T-helper 17 cell (primary cell): Measurements from ENCODE around the gene NGFR. TPM values are rescaled to one million over a fixed set of nuclear protein-coding genes. Genes with fewer than 3 reads are reported as not detected.
A peak's percentile ranks its signal among the peaks of the same experiment; 100 is the strongest.

Source experiments
- ATAC-seq: fragments of 150-1000 bp; cut with Tn5 transposase; 2 replicates; pipeline ENCODE4 v1.10.0; 2021; ENCODE audit warnings: mild to moderate bottlenecking, moderate library complexity
- DNase-seq, 3 donors: peaks; one replicate each; pipeline versions ENCODE4 v3.0.0 to v3.0.0-alpha.2; 2020 to 2021
- H3K9me3 ChIP-seq: one replicate; pipeline ENCODE4 v1.7.0; 2013; ENCODE audit warnings: low read length, mild to moderate bottlenecking; ENCODE audit not compliant: control insufficient read depth, poor library complexity, severe bottlenecking
- H3K27ac Mint-ChIP-seq: one replicate; pipeline ENCODE4 v1.8.0; 2022; ENCODE audit warnings: mild to moderate bottlenecking, moderate library complexity, mixed read lengths
- H3K27me3 Mint-ChIP-seq: one replicate; pipeline ENCODE4 v1.8.0; 2022; ENCODE audit warnings: mixed read lengths
- H3K36me3 Mint-ChIP-seq: one replicate; pipeline ENCODE4 v1.8.0; 2022; ENCODE audit warnings: low read depth, mixed read lengths
- H3K4me1 Mint-ChIP-seq: one replicate; pipeline ENCODE4 v1.8.0; 2022; ENCODE audit warnings: mild to moderate bottlenecking, mixed read lengths
- H3K4me3 Mint-ChIP-seq: one replicate; pipeline ENCODE4 v1.8.0; 2022; ENCODE audit warnings: mild to moderate bottlenecking, moderate library complexity, mixed read lengths
- total RNA-seq, 4 donors: library from RNA in 2 of 4; stranded (reverse) in 2 of 4; gene quantifications; one replicate each; pipeline ENCODE4 v1.2.3 and lab custom pipeline; 2022 to 2026

Gene NGFR
- total RNA-seq, 2 donors from 2014 or later = 0.25 to 0.52 TPM

DNA sequence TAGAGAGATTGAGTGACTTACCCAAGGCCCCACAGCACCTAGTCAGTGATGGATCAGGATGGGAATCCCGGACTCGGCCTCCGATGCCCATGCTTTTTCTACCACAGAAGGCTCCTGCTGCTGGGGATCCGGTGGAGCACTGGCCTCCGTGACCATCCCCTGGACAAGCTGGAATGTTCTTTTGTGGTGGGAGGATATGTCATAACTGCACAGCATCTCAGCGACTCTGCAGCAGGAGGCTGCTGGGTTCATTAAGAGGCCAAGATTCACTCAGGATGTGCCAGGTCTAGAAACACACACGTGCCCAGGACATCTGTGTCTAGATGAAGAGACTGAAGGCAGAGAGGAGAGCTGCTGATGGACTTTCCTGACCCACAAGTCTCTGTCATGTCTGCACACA lies 34.7 kb upstream of the NGFR start:
- Mint-ChIP-seq H3K36me3 (peaks cover 13% of the 10 kb centered on the region), H3K4me3 (no peak overlapping the region), H3K27me3 (peaks cover 88% of the 10 kb centered on the region), H3K27ac (no peak overlapping the region), H3K4me1 (peaks cover 5% of the 10 kb centered on the region)
- DNase-seq (no peak), ATAC-seq (no peak)
- H3K9me3 ChIP-seq = no peaks in the 10 kb centered on the region

DNA sequence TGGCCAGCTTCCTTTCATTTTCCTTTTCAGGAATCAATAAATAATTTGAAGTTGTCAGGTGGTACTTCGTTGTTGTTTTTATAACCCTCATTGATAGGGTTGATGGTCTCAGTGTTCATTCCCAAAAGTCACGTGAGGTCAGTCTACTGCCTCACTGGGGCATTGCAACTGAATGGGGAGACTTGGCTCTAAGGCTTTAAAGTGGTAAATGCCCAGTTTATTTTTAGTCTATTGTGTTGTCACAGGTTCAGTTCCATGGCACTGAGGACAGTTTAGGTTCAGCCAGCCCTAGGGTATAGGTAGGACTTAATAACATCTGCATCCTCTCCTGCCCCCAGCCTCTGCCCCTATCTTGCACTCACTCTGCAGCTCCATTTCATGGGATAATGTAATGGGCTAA lies 33.5 kb upstream of the NGFR start:
- Mint-ChIP-seq H3K27me3 (peaks cover 85% of the 10 kb centered on the region), H3K27ac (no peak overlapping the region), H3K36me3 (peaks cover 9% of the 10 kb centered on the region), H3K4me1 (peaks cover 5% of the 10 kb centered on the region), H3K4me3 (no peak overlapping the region)
- DNase-seq (no peak), ATAC-seq (no peak)
- no peaks in the 10 kb centered on the region for H3K9me3 ChIP-seq

DNA sequence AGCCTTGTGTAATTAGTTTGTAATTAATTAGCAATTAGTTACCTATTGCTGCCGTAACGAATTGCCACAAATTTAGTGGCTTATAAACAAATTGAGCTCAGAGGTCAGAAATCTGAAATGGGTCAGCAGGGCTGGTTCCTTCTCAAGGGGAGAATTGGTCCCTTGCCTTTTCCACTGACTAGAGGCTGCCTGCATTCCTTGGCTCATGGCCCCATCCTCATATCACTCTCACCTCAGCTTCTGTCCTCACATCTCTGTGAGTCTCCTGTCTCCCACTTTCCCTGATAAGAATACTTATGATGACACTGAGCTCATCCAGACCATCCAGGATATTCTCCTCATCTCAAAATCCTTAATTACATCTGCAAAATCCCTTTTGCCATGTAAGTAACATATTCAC lies 31.0 kb upstream of the NGFR start:
- Mint-ChIP-seq H3K27ac (no peak overlapping the region), H3K36me3 (no peaks in the 10 kb centered on the region), H3K27me3 (peaks cover 85% of the 10 kb centered on the region), H3K4me1 (no peaks in the 10 kb centered on the region), H3K4me3 (no peak overlapping the region)
- H3K9me3 ChIP-seq = no peaks in the 10 kb centered on the region
- no peak for DNase-seq
- ATAC-seq = no peak

DNA sequence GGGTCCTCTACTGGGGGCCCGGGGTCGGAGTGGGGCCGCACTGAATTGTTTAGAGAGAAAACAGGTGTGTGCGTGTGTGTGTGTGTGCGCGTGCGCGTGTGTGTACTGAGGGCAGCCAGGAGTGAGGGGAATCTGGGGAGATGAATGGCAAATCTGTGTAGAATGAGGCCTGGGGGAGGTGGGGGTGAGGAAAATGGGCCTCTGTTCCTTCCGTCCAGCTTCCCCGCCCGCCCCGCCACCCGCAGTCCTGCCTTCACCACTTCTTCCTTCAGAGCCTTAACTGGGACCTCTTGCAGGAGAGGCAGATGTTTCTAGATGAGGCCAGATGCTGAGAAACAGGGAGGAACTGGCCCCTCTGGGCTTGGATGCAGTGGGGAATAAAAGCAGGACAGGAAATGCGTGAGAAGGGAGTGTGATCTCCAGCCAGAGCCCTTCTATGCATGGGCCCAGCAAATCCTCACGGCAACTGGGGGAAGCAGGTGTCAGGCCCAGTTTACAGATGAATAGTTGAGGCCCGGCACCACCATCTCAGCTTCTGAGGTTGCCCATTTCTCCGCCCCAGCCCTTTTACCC lies 29.7 kb upstream of the NGFR start:
- Mint-ChIP-seq H3K36me3 (no peaks in the 10 kb centered on the region), H3K4me1 (peaks cover 4% of the 10 kb centered on the region), H3K27ac (no peak overlapping the region), H3K4me3 (no peak overlapping the region), H3K27me3 (peaks cover 86% of the 10 kb centered on the region)
- H3K9me3 ChIP-seq = no peaks in the 10 kb centered on the region
- DNase-seq (no peak), ATAC-seq (no peak)

DNA sequence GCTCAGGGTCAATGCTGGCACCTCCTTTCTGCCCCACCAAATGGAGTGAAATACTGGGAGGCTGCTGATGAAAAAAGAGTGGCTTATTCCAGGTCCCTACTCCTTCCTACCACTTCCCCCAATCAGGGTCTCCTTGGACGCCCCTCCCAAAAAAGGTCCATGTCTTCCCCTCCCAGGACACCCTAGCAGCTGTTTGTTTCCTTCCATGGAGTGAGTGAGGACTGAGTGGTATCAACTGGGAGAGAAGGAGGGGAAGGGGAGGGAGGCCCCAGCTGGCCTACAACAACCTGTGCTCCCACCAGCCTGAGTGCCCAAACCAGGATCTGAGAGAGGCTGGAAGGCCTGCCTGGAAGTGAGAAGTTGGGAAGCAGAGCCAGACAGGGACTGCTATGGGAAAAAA lies 28.7 kb upstream of the NGFR start:
- DNase-seq (no peak), ATAC-seq (no peak)
- H3K36me3 Mint-ChIP-seq = peaks cover 1% of the 10 kb centered on the region
- H3K27me3 Mint-ChIP-seq = peaks cover 87% of the 10 kb centered on the region
- no peaks in the 10 kb centered on the region for H3K9me3 ChIP-seq
- H3K4me3 Mint-ChIP-seq = no peak overlapping the region
- no peak overlapping the region for H3K27ac Mint-ChIP-seq
- H3K4me1 Mint-ChIP-seq = peaks cover 5% of the 10 kb centered on the region

DNA sequence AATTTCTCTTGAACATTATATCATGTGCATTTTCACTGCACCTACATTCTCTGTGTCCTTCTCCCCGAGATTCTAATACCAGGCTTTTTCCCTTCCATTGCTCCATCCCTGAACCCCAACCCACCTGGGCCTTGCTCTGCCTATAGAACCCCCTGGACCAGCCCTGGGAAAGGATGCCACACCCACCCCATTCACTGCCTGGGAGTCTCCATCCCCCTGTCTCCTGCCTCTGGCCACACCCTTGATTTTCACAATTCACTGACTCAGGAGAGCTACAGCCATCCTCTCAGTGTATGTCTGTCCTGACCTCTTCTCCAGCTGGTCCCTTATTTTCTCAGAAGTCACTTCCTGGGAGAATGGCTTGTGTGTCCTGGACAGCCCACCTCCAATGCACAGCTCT lies 27.9 kb upstream of the NGFR start:
- Mint-ChIP-seq H3K4me1 (peaks cover 7% of the 10 kb centered on the region), H3K27me3 (peaks cover 87% of the 10 kb centered on the region), H3K4me3 (no peak overlapping the region), H3K36me3 (peaks cover 6% of the 10 kb centered on the region), H3K27ac (no peak overlapping the region)
- ATAC-seq (no peak), DNase-seq (no peak)
- no peaks in the 10 kb centered on the region for H3K9me3 ChIP-seq

DNA sequence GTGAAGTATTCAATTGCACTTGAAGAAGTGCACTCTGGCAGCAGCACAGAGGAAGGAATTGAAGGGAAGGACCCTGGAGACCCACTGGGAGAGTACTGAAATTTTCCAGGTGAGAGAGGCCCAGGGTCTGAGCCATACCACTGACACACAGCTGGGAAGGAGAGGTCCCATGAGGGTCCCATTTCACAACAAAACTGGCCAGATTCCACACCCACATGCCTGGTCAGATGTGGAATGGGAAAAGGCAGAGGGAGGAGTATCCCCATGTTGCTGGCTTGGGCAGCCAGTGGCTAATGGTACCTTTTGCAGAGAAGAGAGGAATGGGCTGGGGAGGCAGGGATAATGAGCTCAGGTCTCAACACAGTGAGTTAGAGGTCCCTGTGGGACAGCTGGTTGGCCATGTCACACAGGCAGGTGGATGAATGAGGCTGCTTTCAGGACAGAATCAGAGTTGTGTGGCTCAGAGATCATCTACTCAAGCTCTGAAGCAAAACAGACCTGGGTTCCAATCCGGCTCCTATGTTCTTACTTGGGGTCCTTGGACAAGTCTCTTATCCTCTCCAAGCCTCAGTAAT lies 26.2 kb upstream of the NGFR start:
- Mint-ChIP-seq H3K36me3 (peaks cover 6% of the 10 kb centered on the region), H3K27ac (no peak overlapping the region), H3K4me1 (peaks cover 9% of the 10 kb centered on the region), H3K4me3 (peak overlapping the region; percentile 15), H3K27me3 (peaks cover 85% of the 10 kb centered on the region)
- no peaks in the 10 kb centered on the region for H3K9me3 ChIP-seq
- ATAC-seq = no peak
- no peak for DNase-seq

DNA sequence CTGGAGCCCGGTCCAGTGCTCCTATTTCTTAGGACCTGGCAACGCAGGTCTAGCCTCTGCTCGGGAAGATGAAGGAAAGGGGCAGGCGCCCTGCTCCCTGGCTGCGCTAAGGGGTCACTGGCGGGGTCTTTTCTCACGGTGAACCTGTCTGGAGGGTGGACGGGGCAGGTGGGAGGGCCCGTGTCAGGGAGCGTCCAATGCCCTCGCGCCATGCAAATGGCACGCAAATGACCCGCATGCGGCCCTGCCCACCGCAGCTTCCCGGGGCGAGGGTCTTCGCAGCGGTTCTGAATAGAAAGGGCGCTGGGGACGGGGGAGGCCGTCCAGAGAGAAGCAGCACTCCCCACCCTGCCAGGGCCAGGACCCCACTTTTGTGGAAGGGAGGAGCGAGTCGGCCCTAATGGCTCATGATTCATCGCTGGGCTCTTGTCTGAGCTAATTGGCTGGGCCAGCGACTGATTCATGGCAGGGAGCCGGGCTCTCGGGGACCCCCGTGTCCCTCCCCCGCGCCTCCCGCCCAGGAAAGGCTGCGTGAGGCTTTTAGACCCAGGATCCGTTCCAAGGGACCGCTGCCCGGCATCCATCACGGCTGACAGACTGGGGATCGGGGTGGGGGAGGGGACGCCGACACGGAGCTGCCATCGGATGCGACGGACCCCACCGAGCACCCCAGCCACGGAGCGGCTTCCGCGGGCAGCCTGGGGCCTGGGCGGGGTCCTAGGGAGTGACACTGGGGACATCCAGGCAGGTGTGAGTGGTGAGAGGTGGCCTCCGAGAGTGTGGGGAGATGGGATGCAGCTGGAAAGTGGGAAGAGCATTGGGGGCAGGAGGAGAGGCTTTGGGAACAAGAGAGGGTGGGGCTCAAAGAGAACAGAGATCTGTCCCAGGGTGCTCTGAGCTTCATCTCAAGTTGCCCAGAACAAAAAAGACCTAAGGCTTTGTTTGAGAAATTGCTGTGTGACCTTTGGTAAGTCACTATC lies 25.0 kb upstream of the NGFR start:
- no peak overlapping the region for H3K27ac Mint-ChIP-seq
- peaks cover 6% of the 10 kb centered on the region for H3K36me3 Mint-ChIP-seq
- no peak for ATAC-seq
- H3K9me3 ChIP-seq = no peaks in the 10 kb centered on the region
- H3K27me3 Mint-ChIP-seq = peaks cover 89% of the 10 kb centered on the region
- H3K4me1 Mint-ChIP-seq = peaks cover 9% of the 10 kb centered on the region
- H3K4me3 Mint-ChIP-seq = peak overlapping the region; percentile 55
- DNase-seq = no peak

DNA sequence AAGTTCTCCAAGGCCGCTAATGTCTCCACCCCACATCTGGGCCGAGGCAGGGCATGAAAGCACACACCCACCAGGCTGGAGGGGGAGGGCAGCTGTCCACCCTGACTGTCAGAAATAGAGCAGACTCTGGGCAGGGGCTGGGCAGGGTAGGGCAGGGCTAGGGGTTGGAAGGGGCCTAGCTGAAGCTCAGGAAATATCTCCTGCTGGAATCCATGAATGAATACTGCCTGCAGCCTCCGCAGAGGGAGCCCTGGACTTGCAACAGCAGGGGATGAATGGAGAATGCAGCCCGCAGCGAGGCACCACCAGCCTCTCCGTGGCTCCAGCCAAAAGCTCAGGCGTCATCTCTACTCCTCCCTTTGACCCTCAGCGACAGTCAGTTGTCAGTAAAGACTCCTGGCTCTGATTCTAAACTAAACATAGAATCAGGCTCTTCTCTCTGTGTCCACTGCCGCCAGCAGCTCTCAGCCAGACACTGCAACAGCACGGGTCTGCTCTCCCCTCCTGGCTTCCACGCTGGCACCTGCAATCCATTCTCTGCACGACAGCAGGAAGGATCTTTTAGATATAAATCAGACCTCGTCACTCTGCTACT lies 23.9 kb upstream of the NGFR start:
- ATAC-seq (no peak), DNase-seq (no peak)
- no peaks in the 10 kb centered on the region for H3K9me3 ChIP-seq
- Mint-ChIP-seq H3K27me3 (peaks cover 84% of the 10 kb centered on the region), H3K4me1 (peaks cover 9% of the 10 kb centered on the region), H3K27ac (peak overlapping the region; percentile 62), H3K4me3 (no peak overlapping the region), H3K36me3 (peaks cover 8% of the 10 kb centered on the region)

DNA sequence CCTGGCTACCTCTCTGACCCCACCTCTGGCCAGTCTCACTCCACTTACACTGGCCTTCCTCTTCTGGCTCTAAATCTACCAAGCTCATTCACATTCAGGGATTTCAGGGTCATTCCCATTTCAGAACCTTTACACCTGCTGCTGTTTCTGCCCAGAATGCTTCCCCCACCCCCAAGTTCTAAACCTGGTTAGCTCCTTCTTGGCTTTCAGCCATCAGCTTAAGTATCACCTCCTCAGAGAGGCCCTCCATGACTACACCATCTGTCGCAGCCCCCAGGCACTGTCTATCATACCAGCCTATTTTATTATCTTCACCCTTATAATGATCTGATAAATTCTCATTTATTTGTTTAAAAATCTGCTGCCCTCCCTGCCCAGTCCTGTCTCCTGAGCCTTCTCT lies 23.3 kb upstream of the NGFR start:
- peak overlapping the region; percentile 62 for H3K27ac Mint-ChIP-seq

DNA sequence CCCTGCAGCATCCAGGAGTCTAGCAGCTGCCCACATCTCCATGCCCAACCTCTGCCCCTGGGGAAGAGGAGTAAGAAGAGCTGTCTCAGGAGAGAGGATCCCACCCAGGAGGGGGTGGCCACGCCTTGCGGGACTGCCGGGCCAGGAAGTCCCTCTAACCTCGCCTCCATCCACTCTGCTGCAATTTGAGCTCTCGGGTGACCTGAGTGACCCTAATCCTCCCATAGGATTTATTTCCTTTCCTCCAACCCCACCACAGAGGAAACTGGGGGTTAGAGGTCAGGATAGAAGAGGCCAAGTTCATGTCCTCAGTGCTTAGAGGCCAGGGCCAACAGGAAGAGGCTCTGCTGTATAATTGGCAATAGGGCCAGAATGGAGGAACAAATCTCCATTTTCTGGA lies 22.6 kb upstream of the NGFR start:
- H3K4me3 Mint-ChIP-seq = no peak overlapping the region

More for the DNA sequence above, 23.3 kb upstream of the NGFR start:
- Mint-ChIP-seq H3K4me1 (peaks cover 9% of the 10 kb centered on the region), H3K36me3 (peaks cover 8% of the 10 kb centered on the region), H3K27me3 (peaks cover 81% of the 10 kb centered on the region), H3K4me3 (peak overlapping the region; percentile 36)
- no peak for DNase-seq
- no peak for ATAC-seq
- H3K9me3 ChIP-seq = no peaks in the 10 kb centered on the region

DNA sequence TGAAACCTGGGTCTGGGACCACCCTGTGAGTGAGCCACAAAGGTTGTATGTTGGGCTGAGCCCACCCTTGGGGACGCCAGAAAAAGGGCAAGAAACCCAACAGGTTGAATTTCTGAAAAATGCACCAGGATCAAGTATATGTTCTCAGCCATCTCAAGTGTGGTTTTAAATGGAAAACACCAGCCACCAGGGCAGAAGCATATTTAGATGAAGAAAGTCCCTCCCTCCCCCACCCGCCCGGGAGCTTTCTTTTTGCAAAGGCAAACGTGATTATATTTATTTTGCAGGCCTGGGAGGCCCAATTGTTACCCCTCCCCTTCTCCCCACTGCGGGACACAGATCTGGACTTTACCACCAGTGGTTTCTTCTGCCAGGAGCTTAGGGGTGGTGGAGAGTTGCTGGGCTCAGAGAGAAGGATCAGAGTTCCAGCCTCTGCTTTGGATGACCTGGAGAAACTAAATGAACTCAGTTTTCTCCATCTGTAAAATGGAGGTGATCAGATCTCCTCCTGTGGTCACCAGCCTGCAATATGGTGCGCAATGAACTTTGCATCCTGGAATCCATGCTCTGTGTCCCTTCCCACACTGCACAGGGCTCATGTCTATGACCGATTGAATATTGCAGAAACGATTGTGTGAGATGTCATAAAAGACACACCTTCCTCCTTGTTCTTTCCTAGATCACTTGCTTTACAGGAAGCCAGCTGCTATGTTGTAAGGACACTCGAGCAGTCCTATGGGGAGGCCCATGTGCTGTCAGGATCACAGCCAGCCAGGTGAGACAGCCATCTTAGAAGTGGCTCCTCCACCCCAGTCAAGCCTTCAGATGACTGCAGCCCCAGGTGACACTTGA lies 21.0 kb upstream of the NGFR start:
- H3K27ac Mint-ChIP-seq = no peak overlapping the region
- H3K9me3 ChIP-seq = no peaks in the 10 kb centered on the region
- H3K36me3 Mint-ChIP-seq = peaks cover 16% of the 10 kb centered on the region
- peaks cover 80% of the 10 kb centered on the region for H3K27me3 Mint-ChIP-seq
- ATAC-seq (no peak), DNase-seq (no peak)
- H3K4me1 Mint-ChIP-seq = peaks cover 13% of the 10 kb centered on the region
- H3K4me3 Mint-ChIP-seq = no peak overlapping the region

More for the DNA sequence above, 22.6 kb upstream of the NGFR start:
- Mint-ChIP-seq H3K4me1 (peaks cover 9% of the 10 kb centered on the region), H3K27me3 (peaks cover 80% of the 10 kb centered on the region), H3K36me3 (peaks cover 12% of the 10 kb centered on the region), H3K27ac (no peak overlapping the region)
- no peaks in the 10 kb centered on the region for H3K9me3 ChIP-seq
- DNase-seq (no peak), ATAC-seq (no peak)
